GM18907 (cell line): ENCODE results near the gene ACOT4.
A peak's percentile ranks its signal among the peaks of the same experiment; 100 is the strongest.
"Not testable (repeated sequence)": the region's sequence is repeated elsewhere in the genome, so short reads cannot be mapped to it uniquely, and the experiment has no call there.

Experiments used
- ATAC-seq: cut with Tn5 transposase; IDR thresholded peaks from one replicate; pipeline ENCODE4 v1.9.1; 2021; ENCODE audit warnings: mild to moderate bottlenecking, moderate library complexity; ENCODE audit not compliant: unreplicated experiment

Gene ACOT4, protein sequence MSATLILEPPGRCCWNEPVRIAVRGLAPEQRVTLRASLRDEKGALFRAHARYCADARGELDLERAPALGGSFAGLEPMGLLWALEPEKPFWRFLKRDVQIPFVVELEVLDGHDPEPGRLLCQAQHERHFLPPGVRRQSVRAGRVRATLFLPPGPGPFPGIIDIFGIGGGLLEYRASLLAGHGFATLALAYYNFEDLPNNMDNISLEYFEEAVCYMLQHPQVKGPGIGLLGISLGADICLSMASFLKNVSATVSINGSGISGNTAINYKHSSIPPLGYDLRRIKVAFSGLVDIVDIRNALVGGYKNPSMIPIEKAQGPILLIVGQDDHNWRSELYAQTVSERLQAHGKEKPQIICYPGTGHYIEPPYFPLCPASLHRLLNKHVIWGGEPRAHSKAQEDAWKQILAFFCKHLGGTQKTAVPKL

DNA sequence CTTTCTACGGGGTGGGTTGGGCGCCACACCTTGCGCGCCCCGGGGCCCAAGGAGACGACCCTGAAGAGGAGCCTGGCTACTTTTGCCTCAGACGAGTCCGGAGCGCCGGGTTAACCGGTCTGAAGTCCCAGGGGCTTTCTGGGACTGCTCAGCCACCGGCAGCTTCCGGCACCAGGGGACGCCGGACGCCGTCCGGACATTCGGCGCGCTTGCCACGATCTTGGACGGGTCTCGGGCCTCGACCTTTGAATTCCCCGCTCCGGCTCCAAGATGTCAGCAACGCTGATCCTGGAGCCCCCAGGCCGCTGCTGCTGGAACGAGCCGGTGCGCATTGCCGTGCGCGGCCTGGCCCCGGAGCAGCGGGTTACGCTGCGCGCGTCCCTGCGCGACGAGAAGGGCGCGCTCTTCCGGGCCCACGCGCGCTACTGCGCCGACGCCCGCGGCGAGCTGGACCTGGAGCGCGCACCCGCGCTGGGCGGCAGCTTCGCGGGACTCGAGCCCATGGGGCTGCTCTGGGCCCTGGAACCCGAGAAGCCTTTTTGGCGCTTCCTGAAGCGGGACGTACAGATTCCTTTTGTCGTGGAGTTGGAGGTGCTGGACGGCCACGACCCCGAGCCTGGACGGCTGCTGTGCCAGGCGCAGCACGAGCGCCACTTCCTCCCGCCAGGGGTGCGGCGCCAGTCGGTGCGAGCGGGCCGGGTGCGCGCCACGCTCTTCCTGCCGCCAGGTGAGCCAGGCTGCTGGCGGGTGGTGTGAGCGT lies at the start of gene ACOT4:
TSS of gene ACOT4 (plus strand) at position 184 of the 760 bp plus-strand sequence. CDS start at position 271, 87 bp downstream.
- peak; percentile 52 for ATAC-seq

- not testable (repeated sequence) for ATAC-seq
Measured at GRCh38 chr14:73542961-73543360, 48.7 kb upstream of the ACOT4 start.

DNA sequence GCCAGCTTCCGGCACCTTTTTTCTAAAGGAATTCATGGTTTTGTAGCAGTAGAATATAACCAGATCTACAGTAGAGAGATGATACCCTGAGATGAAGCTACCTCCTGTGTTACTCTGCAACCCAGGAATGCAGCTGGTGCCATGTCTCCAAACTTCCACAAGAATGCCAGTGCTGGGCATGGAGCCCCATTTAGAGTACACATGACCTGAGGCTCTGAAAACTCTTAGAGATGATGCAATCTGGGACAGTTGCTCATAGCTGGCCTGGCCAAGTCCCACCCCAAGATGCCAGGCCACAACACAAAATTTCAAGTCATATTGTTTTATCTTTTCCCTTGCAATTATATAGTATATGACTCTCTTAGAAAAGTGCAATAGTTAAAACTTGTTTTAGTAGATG lies 46.3 kb upstream of the ACOT4 start:
- ATAC-seq: not testable (repeated sequence)

DNA sequence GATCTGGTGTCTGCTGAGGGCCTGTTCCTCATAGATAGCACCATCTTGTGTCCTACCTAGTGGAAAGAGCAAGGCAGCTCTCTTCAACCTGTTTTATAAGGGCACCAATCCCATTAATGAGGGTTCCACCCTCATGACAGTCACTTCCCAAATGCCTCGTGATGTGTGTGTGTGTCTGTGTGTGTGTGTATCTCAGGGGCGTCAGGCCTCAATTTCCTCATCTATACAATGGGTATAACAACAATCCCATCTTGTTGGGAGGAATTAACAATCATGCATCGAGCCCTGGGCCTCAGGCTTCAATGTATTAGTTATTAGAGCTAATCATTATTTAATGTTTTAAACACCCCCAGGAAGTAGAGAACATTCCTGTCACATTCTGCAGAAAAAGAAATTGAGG lies 42.6 kb upstream of the ACOT4 start:
- not testable (repeated sequence) for ATAC-seq

GRCh38 chr14:73549889-73550524 lies 41.7 kb upstream of the ACOT4 start:
- ATAC-seq: not testable (repeated sequence)

GRCh38 chr14:73553845-73554244 lies 37.8 kb upstream of the ACOT4 start:
- no peak for ATAC-seq

DNA sequence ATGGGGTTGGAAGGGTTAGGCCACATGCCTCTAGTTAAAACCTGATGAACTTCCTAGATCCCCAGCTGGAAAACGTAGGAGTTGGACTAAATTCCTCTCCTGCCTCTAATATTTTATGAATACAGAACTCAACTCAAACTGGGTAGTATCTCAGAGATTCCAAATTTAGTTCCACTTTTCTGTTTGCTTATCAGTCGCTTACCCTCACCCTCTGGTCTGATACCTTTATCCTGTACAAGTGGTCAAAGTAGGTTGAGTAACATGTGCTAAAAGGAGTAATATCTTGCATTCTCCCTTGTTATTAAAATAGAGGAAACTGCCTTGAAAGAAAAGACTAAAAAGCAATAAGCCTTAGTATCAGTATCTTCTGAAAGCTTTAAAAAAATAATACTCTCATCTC lies 34.5 kb upstream of the ACOT4 start:
- not testable (repeated sequence) for ATAC-seq

DNA sequence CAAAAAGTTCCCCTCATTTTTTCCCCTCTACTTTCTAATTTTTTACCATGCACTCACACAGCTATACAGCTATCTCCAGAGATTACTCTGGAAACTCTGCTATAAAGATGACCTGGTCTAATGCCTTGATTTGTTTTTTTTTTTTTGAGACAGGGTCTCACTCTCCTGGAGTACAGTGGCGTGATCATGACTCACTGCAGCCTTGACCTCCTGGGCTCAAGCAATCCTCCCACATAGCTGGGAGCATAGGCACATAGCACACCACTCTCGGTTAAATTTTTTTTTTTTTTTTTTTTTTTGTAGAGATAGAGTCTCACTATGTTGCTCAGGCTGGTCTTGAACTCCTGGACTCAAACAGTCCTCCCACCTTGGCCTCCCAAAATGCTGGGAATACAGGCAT lies 33.4 kb upstream of the ACOT4 start:
- not testable (repeated sequence) for ATAC-seq

DNA sequence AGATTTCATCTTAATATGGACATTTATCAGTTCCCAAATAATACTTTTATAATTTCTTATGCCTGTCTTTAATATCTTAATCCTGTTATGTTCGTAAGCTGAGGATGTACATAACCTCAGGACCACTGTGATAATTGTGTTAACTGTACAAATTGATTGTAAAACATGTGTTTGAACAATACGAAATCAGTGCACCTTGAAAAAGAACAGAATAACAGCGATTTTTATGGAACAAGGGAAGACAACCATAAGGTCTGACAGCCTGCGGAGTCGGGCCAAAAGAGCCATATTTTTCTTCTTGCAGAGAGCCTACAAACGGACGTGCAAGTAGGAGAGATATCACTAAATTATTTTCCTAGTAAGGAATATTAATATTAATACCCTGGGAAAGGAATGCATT lies 29.4 kb upstream of the ACOT4 start:
- not testable (repeated sequence) for ATAC-seq

DNA sequence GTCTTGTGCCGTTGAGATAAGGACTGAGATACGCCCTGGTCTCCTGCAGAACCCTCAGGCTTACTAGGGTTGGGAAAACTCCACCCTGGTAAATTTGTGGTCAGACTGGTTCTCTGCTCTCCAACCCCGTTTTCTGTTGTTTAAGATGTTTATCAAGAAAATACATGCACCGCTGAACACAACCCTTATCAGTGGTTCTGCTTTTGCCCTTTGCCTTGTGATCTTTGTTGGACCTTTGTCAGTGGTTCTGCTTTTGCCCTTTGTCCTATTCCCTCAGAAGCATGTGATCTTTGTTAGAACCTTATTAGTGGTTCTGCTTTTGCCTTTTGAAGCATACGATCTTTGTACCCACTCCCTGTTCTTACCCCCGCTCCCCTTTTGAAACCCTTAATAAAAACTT lies 29.0 kb upstream of the ACOT4 start:
- ATAC-seq: not testable (repeated sequence)

DNA sequence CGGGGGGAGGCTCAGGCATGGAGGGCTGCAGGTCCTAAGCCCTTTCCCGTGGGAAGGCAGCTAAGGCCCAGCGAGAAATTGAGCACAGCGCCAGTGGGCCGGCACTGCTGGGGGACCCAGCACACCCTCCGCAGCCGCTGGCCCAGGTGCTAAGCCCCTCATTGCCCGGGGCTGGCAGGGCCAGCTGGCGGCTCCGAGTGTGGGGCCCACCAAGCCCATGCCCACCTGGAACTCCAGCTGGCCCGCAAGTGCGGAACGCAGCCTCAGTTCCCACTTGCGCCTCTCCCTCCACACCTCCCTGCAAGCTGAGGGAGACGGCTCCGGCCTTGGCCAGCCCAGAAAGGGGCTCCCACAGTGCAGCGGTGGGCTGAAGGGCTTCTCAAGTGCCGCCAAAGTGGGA lies 25.2 kb upstream of the ACOT4 start:
- not testable (repeated sequence) for ATAC-seq

DNA sequence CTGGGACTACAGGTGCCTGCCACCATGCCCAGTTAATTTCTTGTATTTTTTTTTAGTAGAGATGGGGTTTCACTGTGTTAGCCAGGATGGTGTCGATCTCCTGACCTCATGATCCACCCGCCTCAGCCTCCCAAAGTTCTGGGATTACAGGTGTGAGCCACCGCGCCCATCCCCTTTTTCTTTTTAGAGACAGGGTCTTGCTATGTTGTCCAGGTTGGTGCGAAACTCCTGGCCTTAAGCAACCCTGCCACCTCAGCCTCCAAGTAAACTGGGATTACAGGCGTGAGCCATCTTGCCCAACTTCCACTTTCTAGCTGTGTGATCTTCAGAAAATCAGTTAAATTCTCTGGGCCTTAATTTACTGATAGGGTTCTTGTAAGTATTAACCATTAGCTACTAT lies 24.7 kb upstream of the ACOT4 start:
- not testable (repeated sequence) for ATAC-seq

DNA sequence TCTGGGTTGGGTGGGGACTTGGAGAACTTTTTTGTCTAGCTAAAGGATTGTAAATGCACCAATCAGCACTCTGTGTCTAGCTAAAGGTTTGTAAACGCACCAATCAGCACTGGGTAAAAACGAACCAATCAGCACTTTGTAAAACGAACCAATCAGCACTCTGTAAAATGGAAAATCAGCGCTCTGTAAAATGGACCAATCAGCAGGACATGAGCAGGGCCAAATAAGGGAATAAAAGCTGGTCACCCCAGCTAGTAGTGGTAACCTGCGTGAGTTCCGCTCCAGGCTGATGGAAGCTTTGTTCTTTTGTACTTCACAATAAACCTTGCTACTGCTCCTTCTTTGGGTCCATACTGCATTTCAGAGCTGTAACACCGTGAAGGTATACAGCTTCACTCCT lies 24.3 kb upstream of the ACOT4 start:
- no peak for ATAC-seq

GRCh38 chr14:73567951-73568885 lies 23.5 kb upstream of the ACOT4 start:
- ATAC-seq: no peak

GRCh38 chr14:73568886-73569184 lies 22.8 kb upstream of the ACOT4 start:
- ATAC-seq: not testable (repeated sequence)

DNA sequence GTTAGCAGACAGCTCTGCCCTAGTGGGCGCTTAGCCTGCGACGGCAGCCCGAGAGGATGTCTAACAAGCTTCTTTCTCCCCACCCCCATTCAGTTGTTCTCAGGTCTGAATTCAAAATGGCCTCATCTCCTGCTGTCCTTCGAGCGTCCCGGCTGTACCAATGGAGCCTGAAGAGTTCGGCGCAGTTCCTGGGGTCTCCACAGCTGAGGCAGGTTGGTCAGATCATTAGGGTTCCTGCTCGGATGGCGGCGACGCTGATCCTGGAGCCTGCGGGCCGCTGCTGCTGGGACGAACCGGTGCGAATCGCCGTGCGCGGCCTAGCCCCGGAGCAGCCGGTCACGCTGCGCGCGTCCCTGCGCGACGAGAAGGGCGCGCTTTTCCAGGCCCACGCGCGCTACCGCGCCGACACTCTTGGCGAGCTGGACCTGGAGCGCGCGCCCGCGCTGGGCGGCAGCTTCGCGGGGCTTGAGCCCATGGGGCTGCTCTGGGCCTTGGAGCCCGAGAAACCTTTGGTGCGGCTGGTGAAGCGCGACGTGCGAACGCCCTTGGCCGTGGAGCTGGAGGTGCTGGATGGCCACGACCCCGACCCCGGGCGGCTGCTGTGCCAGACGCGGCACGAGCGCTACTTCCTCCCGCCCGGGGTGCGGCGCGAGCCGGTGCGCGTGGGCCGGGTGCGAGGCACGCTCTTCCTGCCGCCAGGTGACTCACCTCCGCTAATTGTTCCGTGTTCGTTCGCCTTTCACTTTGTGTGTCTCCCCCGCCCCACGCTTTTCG lies 22.3 kb upstream of the ACOT4 start, which contains the start of gene ACOT2:
TSS of gene ACOT2 (plus strand) at position 29 of the 774 bp plus-strand sequence. CDS start at position 57, 28 bp downstream.
- ATAC-seq: peak; percentile 64

- ATAC-seq: peak; percentile 50
Measured at GRCh38 chr14:73570913-73571312, 20.8 kb upstream of the ACOT4 start.

- not testable (repeated sequence) for ATAC-seq
Measured at GRCh38 chr14:73573034-73573433, 18.6 kb upstream of the ACOT4 start.

DNA sequence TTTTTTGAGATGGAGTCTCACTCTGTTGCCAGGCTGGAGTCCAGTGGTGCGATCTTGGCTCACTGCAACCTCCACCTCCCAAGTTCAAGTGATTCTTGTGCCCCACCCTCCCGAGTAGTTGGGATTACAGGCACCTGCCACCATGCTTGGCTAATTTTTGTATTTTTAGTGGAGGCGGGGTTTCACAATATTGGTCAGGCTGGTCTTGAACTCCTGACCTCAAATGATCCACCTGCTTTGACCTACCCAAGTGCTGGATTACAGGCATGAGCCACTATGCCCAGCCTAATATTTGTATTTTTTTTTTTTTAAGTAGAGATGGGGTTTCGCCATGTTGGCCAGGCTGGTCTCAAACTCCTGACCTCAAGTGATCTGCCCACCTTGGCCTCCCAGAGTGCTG lies 17.9 kb upstream of the ACOT4 start:
- ATAC-seq: not testable (repeated sequence)

GRCh38 chr14:73574251-73574650 lies 17.4 kb upstream of the ACOT4 start:
- ATAC-seq: not testable (repeated sequence)
